ENCODE data around the gene LACRT.
"Not testable (repeated sequence)": the region's sequence is repeated elsewhere in the genome, so short reads cannot be mapped to it uniquely, and the experiment has no call there.

LACRT gene

DNA sequence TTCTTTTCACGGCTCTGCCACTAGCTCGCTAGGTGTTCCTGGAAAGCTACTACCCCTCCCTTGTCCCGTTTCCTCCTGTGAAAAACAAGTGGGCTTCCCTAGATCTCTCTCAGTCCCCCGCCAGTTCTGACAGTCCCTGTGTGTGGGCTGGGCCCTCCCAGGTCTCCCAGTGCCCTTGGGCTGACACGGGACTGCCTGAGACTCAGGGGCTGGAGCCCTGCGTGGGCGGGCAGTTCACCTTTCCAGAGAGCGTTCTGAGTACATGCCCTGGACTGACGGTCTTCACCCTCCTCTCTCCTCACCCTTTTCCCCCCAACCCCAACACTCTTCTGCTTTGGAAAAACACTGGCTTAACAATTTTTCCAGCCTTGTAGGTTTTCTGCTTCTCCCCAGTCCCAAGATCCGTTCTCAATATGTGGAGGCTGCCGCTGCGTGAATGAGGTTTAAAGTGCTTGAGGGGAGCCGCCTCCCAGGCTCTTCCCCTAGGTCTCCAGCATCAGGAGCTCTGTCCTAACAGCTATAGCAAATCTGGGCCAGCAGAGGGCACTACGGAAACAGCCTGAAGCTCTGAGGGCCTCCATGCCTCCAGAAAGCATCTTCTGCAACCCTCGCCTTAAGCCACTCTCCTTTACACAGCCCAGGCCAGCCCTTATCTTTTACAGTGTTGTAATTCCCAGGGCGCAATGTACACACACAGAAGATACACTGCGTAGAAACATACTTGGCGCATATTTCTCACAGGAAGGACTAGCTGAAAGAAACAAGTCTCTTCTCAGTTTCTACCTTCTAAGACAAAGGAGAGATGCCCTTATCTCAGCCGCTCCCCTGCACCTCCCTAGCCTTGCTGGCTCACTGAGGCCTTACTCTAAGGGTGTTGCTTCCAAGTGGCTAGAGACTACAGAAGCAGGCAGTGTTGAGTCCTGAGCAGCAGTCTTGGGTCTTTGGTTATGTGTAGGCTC lies 23.9 kb upstream of the LACRT start:
- H3K36me3 ChIP-seq (ENCODE audit: control insufficient read depth in 1 of 2, insufficient read depth in 2 of 2, low read length in 2 of 2) = no peaks in the 10 kb centered on the region
- H3K27me3 ChIP-seq (ENCODE audit: low read depth, low read length) = no peaks in the 10 kb centered on the region
- no peak overlapping the region for H3K4me3 ChIP-seq (ENCODE audit: low read depth in 1 of 2, low read length in 2 of 2)
- H3K9me3 ChIP-seq (ENCODE audit: control insufficient read depth in 1 of 2, low read length in 2 of 2) = no peaks in the 10 kb centered on the region
- H3K27ac ChIP-seq (ENCODE audit: low read length) = no peak overlapping the region
- H3K4me1 ChIP-seq (ENCODE audit: control insufficient read depth in 1 of 2, insufficient read depth in 2 of 2, low read length in 2 of 2) = no peaks in the 10 kb centered on the region

DNA sequence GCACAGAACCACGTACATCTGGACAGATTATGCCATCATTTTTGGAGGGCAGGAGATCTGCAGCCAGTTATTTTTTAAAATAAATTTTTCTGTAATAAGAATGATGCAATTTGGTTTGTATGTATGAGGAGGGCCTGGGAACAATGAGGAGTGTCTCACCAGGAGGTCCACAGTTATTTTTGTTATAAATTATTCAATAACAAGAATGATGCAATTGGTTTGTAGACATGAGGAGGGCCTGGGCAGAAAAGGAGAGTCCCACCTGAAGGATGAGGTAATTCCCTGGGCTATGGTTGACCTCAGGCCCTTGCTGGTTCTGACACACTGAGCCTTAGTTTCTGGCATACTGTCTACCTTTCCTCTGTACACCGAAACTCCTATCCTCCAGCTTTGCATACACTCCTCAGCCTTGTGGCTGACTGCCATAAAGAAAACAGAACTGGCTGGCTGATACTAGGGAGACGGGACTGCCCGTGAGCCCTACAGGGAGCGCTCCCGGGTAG lies 22.5 kb upstream of the LACRT start:
- no peaks in the 10 kb centered on the region for H3K27me3 ChIP-seq (ENCODE audit: low read depth, low read length)
- H3K27ac ChIP-seq (ENCODE audit: low read length) = no peak overlapping the region
- H3K4me1 ChIP-seq (ENCODE audit: control insufficient read depth in 1 of 2, insufficient read depth in 2 of 2, low read length in 2 of 2) = no peaks in the 10 kb centered on the region
- no peaks in the 10 kb centered on the region for H3K9me3 ChIP-seq (ENCODE audit: control insufficient read depth in 1 of 2, low read length in 2 of 2)
- no peaks in the 10 kb centered on the region for H3K36me3 ChIP-seq (ENCODE audit: control insufficient read depth in 1 of 2, insufficient read depth in 2 of 2, low read length in 2 of 2)
- H3K4me3 ChIP-seq (ENCODE audit: low read depth in 1 of 2, low read length in 2 of 2) = no peak overlapping the region

DNA sequence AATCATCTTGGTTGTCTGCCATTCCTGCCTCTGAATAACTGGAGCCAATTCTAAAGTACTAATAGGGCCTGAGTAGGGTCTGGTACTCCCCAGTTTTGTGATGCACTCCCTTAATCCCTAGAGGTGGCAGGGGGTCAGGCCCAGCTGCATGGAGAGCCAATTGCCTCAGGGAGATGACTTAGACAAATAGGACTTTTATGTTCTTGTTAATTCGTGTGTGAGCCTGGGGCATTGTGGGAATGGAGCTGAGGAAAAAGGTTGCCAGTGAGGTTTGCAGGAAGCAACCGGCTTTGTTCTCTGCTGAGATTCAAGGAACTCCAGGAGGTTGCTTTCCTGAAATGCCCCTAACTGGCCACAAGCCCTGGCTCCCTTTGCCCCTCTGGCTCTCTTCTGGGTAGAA lies 20.2 kb upstream of the LACRT start:
- H3K36me3 ChIP-seq (ENCODE audit: control insufficient read depth in 1 of 2, insufficient read depth in 2 of 2, low read length in 2 of 2) = no peaks in the 10 kb centered on the region
- H3K4me3 ChIP-seq (ENCODE audit: low read depth in 1 of 2, low read length in 2 of 2) = no peak overlapping the region
- H3K4me1 ChIP-seq (ENCODE audit: control insufficient read depth in 1 of 2, insufficient read depth in 2 of 2, low read length in 2 of 2) = peaks cover 0 to 3% of the 10 kb centered on the region in 2 donors
- H3K9me3 ChIP-seq (ENCODE audit: control insufficient read depth in 1 of 2, low read length in 2 of 2) = no peaks in the 10 kb centered on the region
- H3K27me3 ChIP-seq (ENCODE audit: low read depth, low read length) = no peaks in the 10 kb centered on the region
- no peak overlapping the region for H3K27ac ChIP-seq (ENCODE audit: low read length)

DNA sequence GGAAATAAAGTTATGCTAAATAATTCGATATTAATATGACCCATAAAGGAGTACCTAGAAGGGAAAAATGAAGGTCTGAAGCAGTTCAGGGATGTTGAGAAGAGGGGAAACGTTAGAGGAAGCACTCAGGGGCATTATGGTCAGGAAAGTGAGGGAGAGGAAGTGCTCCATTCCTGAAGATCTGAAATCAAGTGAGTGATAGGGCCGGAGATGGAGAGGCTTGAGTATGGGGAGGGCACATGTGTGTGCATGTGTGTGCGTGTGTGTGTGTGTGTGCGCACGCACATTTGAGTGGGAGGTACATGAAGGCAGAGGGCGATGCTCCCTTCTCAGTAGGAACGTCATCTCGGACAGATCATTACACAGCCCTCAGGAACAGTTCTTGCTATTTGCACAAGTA lies 18.3 kb upstream of the LACRT start:
- no peak overlapping the region for H3K27ac ChIP-seq (ENCODE audit: low read length)
- H3K36me3 ChIP-seq (ENCODE audit: control insufficient read depth in 1 of 2, insufficient read depth in 2 of 2, low read length in 2 of 2) = no peaks in the 10 kb centered on the region
- peaks cover 0 to 3% of the 10 kb centered on the region in 2 donors for H3K4me1 ChIP-seq (ENCODE audit: control insufficient read depth in 1 of 2, insufficient read depth in 2 of 2, low read length in 2 of 2)
- no peaks in the 10 kb centered on the region for H3K9me3 ChIP-seq (ENCODE audit: control insufficient read depth in 1 of 2, low read length in 2 of 2)
- no peaks in the 10 kb centered on the region for H3K27me3 ChIP-seq (ENCODE audit: low read depth, low read length)
- no peak overlapping the region for H3K4me3 ChIP-seq (ENCODE audit: low read depth in 1 of 2, low read length in 2 of 2)

DNA sequence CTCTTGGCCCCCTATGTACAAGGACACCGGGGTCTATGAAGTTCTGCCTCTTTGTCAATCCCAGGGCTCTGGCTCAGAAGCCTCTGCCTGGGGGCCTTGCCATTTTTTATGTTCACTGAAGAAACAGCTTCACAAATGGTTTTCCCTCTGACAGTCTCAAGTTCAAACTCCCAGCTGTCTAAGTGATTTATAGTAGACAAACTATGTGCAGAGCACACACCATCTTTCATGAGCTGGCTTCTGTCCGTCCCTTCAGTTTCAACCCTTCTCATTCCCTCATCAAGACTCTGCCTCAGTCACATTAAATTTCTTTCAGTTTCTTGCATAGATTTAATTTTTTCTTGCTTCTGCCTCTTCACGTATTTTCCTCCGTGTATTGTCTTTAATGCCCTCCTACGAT lies 16.2 kb upstream of the LACRT start:
- no peaks in the 10 kb centered on the region for H3K36me3 ChIP-seq (ENCODE audit: control insufficient read depth in 1 of 2, insufficient read depth in 2 of 2, low read length in 2 of 2)
- no peaks in the 10 kb centered on the region for H3K9me3 ChIP-seq (ENCODE audit: control insufficient read depth in 1 of 2, low read length in 2 of 2)
- no peak overlapping the region for H3K27ac ChIP-seq (ENCODE audit: low read length)
- H3K4me3 ChIP-seq (ENCODE audit: low read depth in 1 of 2, low read length in 2 of 2) = no peak overlapping the region
- H3K27me3 ChIP-seq (ENCODE audit: low read depth, low read length) = no peaks in the 10 kb centered on the region
- H3K4me1 ChIP-seq (ENCODE audit: control insufficient read depth in 1 of 2, insufficient read depth in 2 of 2, low read length in 2 of 2) = peaks cover 0 to 3% of the 10 kb centered on the region in 2 donors

DNA sequence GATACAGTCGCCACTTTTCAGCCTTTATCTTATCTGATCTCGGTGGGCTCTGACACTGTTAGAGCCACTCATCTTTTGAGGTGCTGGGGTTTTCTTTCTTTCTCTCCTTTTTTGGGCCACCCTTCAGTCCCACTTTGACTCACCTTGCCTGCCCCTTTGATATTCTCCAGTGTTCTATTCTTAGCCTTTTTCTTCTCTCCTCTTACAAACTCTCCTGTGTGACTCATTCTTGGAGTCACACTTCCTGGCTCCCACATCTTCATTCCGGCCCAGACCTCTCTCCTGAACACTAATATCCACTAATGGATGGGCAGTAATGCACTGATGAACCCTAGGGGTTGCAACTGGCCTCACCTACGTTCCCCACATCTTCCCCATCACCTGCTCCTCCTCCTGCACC lies 15.7 kb upstream of the LACRT start:
- H3K4me1 ChIP-seq (ENCODE audit: control insufficient read depth in 1 of 2, insufficient read depth in 2 of 2, low read length in 2 of 2) = peaks cover 0 to 3% of the 10 kb centered on the region in 2 donors
- H3K4me3 ChIP-seq (ENCODE audit: low read depth in 1 of 2, low read length in 2 of 2) = no peak overlapping the region
- H3K27ac ChIP-seq (ENCODE audit: low read length) = no peak overlapping the region
- H3K9me3 ChIP-seq (ENCODE audit: control insufficient read depth in 1 of 2, low read length in 2 of 2) = no peaks in the 10 kb centered on the region
- H3K27me3 ChIP-seq (ENCODE audit: low read depth, low read length) = no peaks in the 10 kb centered on the region
- H3K36me3 ChIP-seq (ENCODE audit: control insufficient read depth in 1 of 2, insufficient read depth in 2 of 2, low read length in 2 of 2) = no peaks in the 10 kb centered on the region

DNA sequence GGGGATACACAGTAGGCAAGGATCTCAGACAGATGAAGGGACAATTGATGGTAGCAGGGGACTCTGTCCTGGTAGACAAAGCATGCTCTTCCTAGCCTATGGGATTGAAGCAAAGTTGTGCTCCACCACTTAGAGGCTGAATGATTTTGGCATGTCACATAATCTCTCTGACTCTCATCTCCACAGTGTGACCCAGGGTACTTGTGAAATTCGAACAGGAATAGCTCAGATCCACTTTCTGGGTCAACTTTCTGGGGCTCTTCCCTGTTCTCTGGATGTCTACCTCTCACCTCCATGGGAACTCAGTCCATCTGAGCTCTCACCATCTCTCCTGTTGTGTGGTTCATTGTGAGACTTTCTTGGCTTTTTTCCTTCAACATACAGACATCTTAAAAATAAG lies 15.1 kb upstream of the LACRT start:
- no peaks in the 10 kb centered on the region for H3K27me3 ChIP-seq (ENCODE audit: low read depth, low read length)
- peaks cover 0 to 3% of the 10 kb centered on the region in 2 donors for H3K4me1 ChIP-seq (ENCODE audit: control insufficient read depth in 1 of 2, insufficient read depth in 2 of 2, low read length in 2 of 2)
- no peaks in the 10 kb centered on the region for H3K36me3 ChIP-seq (ENCODE audit: control insufficient read depth in 1 of 2, insufficient read depth in 2 of 2, low read length in 2 of 2)
- no peak overlapping the region for H3K27ac ChIP-seq (ENCODE audit: low read length)
- no peaks in the 10 kb centered on the region for H3K9me3 ChIP-seq (ENCODE audit: control insufficient read depth in 1 of 2, low read length in 2 of 2)
- H3K4me3 ChIP-seq (ENCODE audit: low read depth in 1 of 2, low read length in 2 of 2) = no peak overlapping the region

DNA sequence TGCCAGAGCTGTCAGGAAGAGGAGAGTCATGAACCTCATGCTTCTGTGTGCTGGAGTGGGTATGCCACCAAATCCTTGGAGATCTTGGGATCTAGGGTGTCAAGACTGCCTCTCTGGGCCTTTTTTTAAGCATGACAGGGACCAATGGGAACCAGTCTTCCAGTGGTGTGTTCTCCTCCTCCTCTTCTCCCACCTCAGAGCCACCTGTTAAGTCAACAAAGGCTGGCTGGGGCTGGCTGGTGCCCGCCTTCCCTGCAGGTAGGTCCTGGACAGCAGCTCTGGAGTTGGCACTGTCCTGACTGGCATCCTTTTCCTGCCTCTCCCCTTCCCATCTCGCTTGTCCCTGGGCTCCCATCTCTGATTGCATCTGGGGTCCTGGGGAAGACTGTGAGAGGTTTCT lies 13.6 kb upstream of the LACRT start, which contains the start of gene DCD:
DCD (minus strand) TSS at position 101 of the 400 bp plus-strand sequence; CDS start at position 39, 62 bp downstream.
- no peaks in the 10 kb centered on the region for H3K36me3 ChIP-seq (ENCODE audit: control insufficient read depth in 1 of 2, insufficient read depth in 2 of 2, low read length in 2 of 2)
- H3K9me3 ChIP-seq (ENCODE audit: control insufficient read depth in 1 of 2, low read length in 2 of 2) = no peaks in the 10 kb centered on the region
- H3K4me1 ChIP-seq (ENCODE audit: control insufficient read depth in 1 of 2, insufficient read depth in 2 of 2, low read length in 2 of 2) = peaks cover 0 to 3% of the 10 kb centered on the region in 2 donors
- H3K27ac ChIP-seq (ENCODE audit: low read length) = no peak within 1 kb of the TSS
- H3K27me3 ChIP-seq (ENCODE audit: low read depth, low read length) = no peaks in the 10 kb centered on the region
- no peak within 1 kb of the TSS for H3K4me3 ChIP-seq (ENCODE audit: low read depth in 1 of 2, low read length in 2 of 2)

DNA sequence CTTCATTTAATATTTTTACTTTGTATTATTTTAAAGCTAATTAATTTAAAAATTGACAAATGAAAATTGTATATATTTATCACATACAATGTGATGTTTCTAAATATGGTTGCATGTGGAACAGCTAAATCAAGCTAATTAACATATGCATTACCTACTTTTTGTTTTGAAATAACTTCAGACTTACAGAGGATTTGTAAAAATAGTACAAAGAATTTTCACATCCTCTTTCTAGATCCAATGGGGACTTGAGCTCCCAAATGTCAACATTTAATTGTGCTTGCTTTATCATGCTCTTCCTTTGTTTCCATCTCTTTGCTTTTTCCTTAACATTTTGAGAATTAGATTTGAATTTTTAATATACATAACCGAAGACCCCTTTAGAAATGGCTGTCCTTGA lies 6.9 kb upstream of the LACRT start:
- Histone ChIP-seq H3K4me3 (ENCODE audit: low read depth in 1 of 2, low read length in 2 of 2) (no peak overlapping the region), H3K9me3 (ENCODE audit: control insufficient read depth in 1 of 2, low read length in 2 of 2) (no peaks in the 10 kb centered on the region), H3K36me3 (ENCODE audit: control insufficient read depth in 1 of 2, insufficient read depth in 2 of 2, low read length in 2 of 2) (no peaks in the 10 kb centered on the region), H3K27ac (ENCODE audit: low read length) (no peak overlapping the region), H3K27me3 (ENCODE audit: low read depth, low read length) (no peaks in the 10 kb centered on the region), H3K4me1 (ENCODE audit: control insufficient read depth in 1 of 2, insufficient read depth in 2 of 2, low read length in 2 of 2) (no peaks in the 10 kb centered on the region)

DNA sequence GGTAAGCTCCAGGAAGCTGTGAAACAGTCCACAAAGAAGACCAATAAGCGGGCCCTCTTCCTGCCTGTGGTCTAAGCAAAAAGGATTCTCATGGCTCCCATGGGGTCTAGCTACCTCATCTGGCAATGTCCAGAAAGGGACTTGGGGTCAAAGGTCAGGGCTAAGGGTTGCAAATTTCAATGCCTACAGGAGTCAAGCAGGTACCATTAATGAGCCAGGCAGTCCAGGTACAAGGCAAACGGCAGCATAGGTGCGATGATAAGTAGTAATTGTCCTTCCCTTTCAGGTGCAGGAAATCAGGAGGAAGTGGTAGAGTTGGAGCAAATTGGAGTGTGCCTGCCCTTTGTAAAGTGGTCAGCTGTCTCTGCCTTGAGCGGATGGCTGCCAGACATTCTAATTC lies 6.4 kb upstream of the LACRT start:
- Histone ChIP-seq H3K27ac (ENCODE audit: low read length) (no peak overlapping the region), H3K9me3 (ENCODE audit: control insufficient read depth in 1 of 2, low read length in 2 of 2) (no peaks in the 10 kb centered on the region), H3K4me1 (ENCODE audit: control insufficient read depth in 1 of 2, insufficient read depth in 2 of 2, low read length in 2 of 2) (no peaks in the 10 kb centered on the region), H3K4me3 (ENCODE audit: low read depth in 1 of 2, low read length in 2 of 2) (no peak overlapping the region), H3K36me3 (ENCODE audit: control insufficient read depth in 1 of 2, insufficient read depth in 2 of 2, low read length in 2 of 2) (no peaks in the 10 kb centered on the region), H3K27me3 (ENCODE audit: low read depth, low read length) (no peaks in the 10 kb centered on the region)

DNA sequence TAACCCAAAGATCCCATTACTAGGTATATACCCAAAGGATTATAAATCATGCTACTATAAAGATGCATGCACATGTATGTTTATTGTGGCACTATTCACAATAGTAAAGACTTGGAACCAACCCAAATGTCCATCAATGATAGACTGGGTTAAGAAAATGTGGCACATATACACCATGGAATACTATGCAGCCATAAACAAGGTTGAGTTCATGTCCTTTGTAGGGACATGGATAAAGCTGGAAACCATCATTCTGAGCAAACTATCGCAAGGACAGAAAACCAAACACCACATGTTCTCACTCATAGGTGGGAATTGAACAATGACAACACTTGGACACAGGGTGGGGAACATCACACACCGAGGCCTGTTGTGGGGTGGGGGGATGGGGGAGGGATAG lies 4.4 kb upstream of the LACRT start:
- not testable (repeated sequence) for H3K27me3 ChIP-seq (ENCODE audit: low read depth, low read length); H3K9me3 ChIP-seq (ENCODE audit: control insufficient read depth in 1 of 2, low read length in 2 of 2); H3K36me3 ChIP-seq (ENCODE audit: control insufficient read depth in 1 of 2, insufficient read depth in 2 of 2, low read length in 2 of 2); H3K4me3 ChIP-seq (ENCODE audit: low read depth in 1 of 2, low read length in 2 of 2); H3K4me1 ChIP-seq (ENCODE audit: control insufficient read depth in 1 of 2, insufficient read depth in 2 of 2, low read length in 2 of 2); H3K27ac ChIP-seq (ENCODE audit: low read length)
